WERI-Rb-1 (cell line): ENCODE measurements around the gene CCDC136.

Experiments used
- DNase-seq: peaks from one replicate; pipeline ENCODE4 v3.0.0-alpha.2; 2020
- H3K27ac ChIP-seq: fragments of 250-450 bp; sonication (Bioruptor Pico); 2 replicates; pipeline ENCODE4 v1.5.1; 2020; ENCODE audit warnings: mild to moderate bottlenecking, moderate library complexity
- H3K27me3 ChIP-seq: fragments of 250-450 bp; sonication (Bioruptor Pico); 2 replicates; pipeline ENCODE4 v1.5.1; 2021; ENCODE audit warnings: mild to moderate bottlenecking, low read depth, moderate library complexity; ENCODE audit not compliant: insufficient read depth, severe bottlenecking
- H3K36me3 ChIP-seq: fragments of 250-450 bp; sonication (Bioruptor Pico); 2 replicates; pipeline ENCODE4 v1.5.1; 2020; ENCODE audit warnings: mild to moderate bottlenecking, moderate library complexity
- H3K4me3 ChIP-seq: 2 replicates; pipeline ENCODE4 v1.5.1; 2011; ENCODE audit warnings: low read depth, mild to moderate bottlenecking, control low read depth, low read length
- H3K9me3 ChIP-seq: fragments of 250-450 bp; sonication (Bioruptor Pico); 2 replicates; pipeline ENCODE4 v1.5.1; 2021; ENCODE audit warnings: mild to moderate bottlenecking, moderate library complexity; ENCODE audit not compliant: severe bottlenecking
- CTCF ChIP-seq: IDR thresholded peaks from 2 replicates; pipeline ENCODE4 v1.5.1; 2011; ENCODE audit warnings: low read depth, mild to moderate bottlenecking, control low read depth, inconsistent platforms, low read length

The CCDC136 gene

GRCh38 chr7:128791121-128791971 is at the start of gene CCDC136:
Gene CCDC136, plus strand, starts transcription at chr7:128791968. Its CDS starts 444 bp downstream, at chr7:128792412.
- TF ChIP-seq CTCF: no peak
- Histone ChIP-seq H3K36me3 (no peaks in the 10 kb centered on the region), H3K27me3 (peaks cover 27% of the 10 kb centered on the region), H3K27ac (no peak within 1 kb of the TSS), H3K4me3 (peak within 1 kb of the TSS; percentile 49), H3K9me3 (peaks cover 2% of the 10 kb centered on the region)
- DNase-seq: peak; percentile 55

- Histone ChIP-seq H3K27me3 (no peaks in the 10 kb centered on the region), H3K27ac (no peak overlapping the region), H3K4me3 (no peak overlapping the region), H3K9me3 (no peaks in the 10 kb centered on the region), H3K36me3 (peaks cover 7% of the 10 kb centered on the region)
- TF ChIP-seq CTCF: no peak
- DNase-seq: no peak
These were observed 49.6 kb upstream of the CCDC136 start for GRCh38 chr7:128742206-128742605.

GRCh38 chr7:128743112-128743772 is 48.5 kb upstream of the CCDC136 start:
- DNase-seq: no peak
- H3K27me3 ChIP-seq: no peaks in the 10 kb centered on the region
- no peak overlapping the region for H3K4me3 ChIP-seq
- H3K27ac ChIP-seq: no peak overlapping the region
- peaks cover 13% of the 10 kb centered on the region for H3K36me3 ChIP-seq
- no peaks in the 10 kb centered on the region for H3K9me3 ChIP-seq
- TF ChIP-seq CTCF: no peak

GRCh38 chr7:128744366-128744905 is 47.3 kb upstream of the CCDC136 start:
- no peaks in the 10 kb centered on the region for H3K9me3 ChIP-seq
- no peak overlapping the region for H3K27ac ChIP-seq
- H3K4me3 ChIP-seq: no peak overlapping the region
- H3K27me3 ChIP-seq: no peaks in the 10 kb centered on the region
- no peak for TF ChIP-seq CTCF
- no peak for DNase-seq
- H3K36me3 ChIP-seq: peaks cover 23% of the 10 kb centered on the region

GRCh38 chr7:128745706-128746105 is 46.1 kb upstream of the CCDC136 start:
- H3K4me3 ChIP-seq: no peak overlapping the region
- H3K27me3 ChIP-seq: no peaks in the 10 kb centered on the region
- no peak overlapping the region for H3K27ac ChIP-seq
- no peak for TF ChIP-seq CTCF
- no peaks in the 10 kb centered on the region for H3K9me3 ChIP-seq
- peaks cover 31% of the 10 kb centered on the region for H3K36me3 ChIP-seq
- DNase-seq: no peak
